Esophagus muscularis mucosa (tissue), 4 donors: Measurements from ENCODE around the gene PDP2. TPM values are rescaled to one million over a fixed set of nuclear protein-coding genes. Genes with fewer than 3 reads are reported as not detected.

Experiments used
- DNase-seq: peaks from one replicate; pipeline ENCODE4 v3.0.0-alpha.2; 2017; ENCODE audit errors: extremely low spot score
- H3K27ac ChIP-seq, 4 donors: fragments of 200-600 bp; sonication (generic); replicated peaks in 1 of 4; 1 replicate in 3 of 4; 2 replicates in 1 of 4; pipeline ENCODE4 v1.5.1; 2016 to 2019; ENCODE audit warnings: mild to moderate bottlenecking in 1 of 4
- H3K27me3 ChIP-seq, 4 donors: fragments of 200-600 bp; sonication (generic); one replicate each; pipeline versions ENCODE4 v1.5.1 to v1.6.0; 2016 to 2019
- H3K36me3 ChIP-seq, 4 donors: fragments of 200-600 bp; sonication (generic); one replicate each; pipeline ENCODE4 v1.5.1; 2016 to 2019
- H3K4me1 ChIP-seq, 4 donors: fragments of 200-600 bp; sonication (generic); one replicate each; pipeline ENCODE4 v1.5.1; 2016 to 2019
- H3K4me3 ChIP-seq, 4 donors: fragments of 200-600 bp; sonication (generic); 1 replicate in 2 of 4; 2 replicates in 2 of 4; pipeline ENCODE4 v1.5.1; 2016 to 2019; ENCODE audit warnings: mild to moderate bottlenecking in 4 of 4, moderate library complexity in 1 of 4
- H3K9me3 ChIP-seq, 4 donors: fragments of 200-600 bp; sonication (generic); 1 replicate in 3 of 4; 2 replicates in 1 of 4; pipeline ENCODE4 v1.5.1; 2016 to 2019
- EP300 ChIP-seq: sonication (generic); formaldehyde crosslinking; IDR thresholded peaks from one replicate; pipeline ENCODE4 v1.6.1; 2017; ENCODE audit warnings: antibody characterized with exemption
- POLR2A ChIP-seq: fragments of 450-650 bp; IDR thresholded peaks from one replicate; pipeline ENCODE4 v1.6.1; 2017; ENCODE audit warnings: antibody characterized with exemption, moderate library complexity, mild to moderate bottlenecking, low read depth
- POLR2AphosphoS5 ChIP-seq, 2 donors: sonication (generic); formaldehyde crosslinking; IDR thresholded peaks; one replicate each; pipeline ENCODE4 v1.6.1; 2017; ENCODE audit warnings: antibody characterized with exemption in 2 of 2
- WGBS: methylation state at CpG from one replicate; pipeline ENCODE4 v1.1.5; 2018; 5-methylcytosine and 5-hydroxymethylcytosine counted together
- intact Hi-C: fragments of 100-400 bp; cut with DNase I; formaldehyde crosslinking; loops from one replicate; pipeline ENCODE4 v1.15.1; 2023
- total RNA-seq, 4 donors: library from RNA; depleted of rRNA; stranded (reverse); fragments of >200 nt; gene quantifications; one replicate each; pipeline versions ENCODE4 v1.1.0 to v1.2.1, GENCODE V29; 2016
- TF ChIP-seq, protein P1 (sequence below), 3 experiments: fragments of 200-600 bp in 2 of 3; fragments of 450-650 bp in 1 of 3; sonication (generic) in 2 of 3; IDR thresholded peaks; one replicate each; pipeline ENCODE4 v1.5.1; 2017 to 2019; ENCODE audit warnings: antibody characterized with exemption in 3 of 3, mild to moderate bottlenecking in 2 of 3, moderate library complexity in 1 of 3

PDP2 gene
- total RNA-seq, 4 donors from 2014 or later = 5.5 to 9.3 (median 7.6) TPM

DNA sequence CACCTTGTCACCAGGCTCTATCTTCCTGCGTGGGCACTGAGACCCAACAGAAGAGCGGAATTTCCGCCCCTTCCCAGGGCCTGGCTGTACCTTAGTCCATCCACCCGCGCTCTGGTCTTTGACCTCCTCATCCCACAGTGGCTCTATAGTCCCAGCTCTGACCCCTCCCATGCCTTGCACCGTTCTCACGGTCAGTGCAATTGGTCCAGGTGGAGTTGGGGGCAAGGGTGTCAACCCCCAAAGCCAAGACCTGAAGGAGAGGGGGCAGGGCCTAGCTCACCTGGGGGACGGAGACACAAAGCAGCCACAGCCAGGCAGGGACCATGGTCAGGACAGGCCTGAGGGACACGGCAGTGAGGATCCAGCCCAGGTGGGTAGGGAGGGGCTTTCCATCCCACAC is 37.4 kb downstream of the PDP2 start:
- DNase-seq = no peak
- Histone ChIP-seq H3K36me3 (peaks cover 11 to 14% (median 13%) of the 10 kb centered on the region in 4 donors), H3K27ac (no peak overlapping the region), H3K4me1 (peaks cover 30 to 43% (median 39%) of the 10 kb centered on the region in 4 donors), H3K9me3 (no peaks in the 10 kb centered on the region), H3K27me3 (no peaks in the 10 kb centered on the region), H3K4me3 (no peak overlapping the region)
- TF ChIP-seq, protein P1, sequence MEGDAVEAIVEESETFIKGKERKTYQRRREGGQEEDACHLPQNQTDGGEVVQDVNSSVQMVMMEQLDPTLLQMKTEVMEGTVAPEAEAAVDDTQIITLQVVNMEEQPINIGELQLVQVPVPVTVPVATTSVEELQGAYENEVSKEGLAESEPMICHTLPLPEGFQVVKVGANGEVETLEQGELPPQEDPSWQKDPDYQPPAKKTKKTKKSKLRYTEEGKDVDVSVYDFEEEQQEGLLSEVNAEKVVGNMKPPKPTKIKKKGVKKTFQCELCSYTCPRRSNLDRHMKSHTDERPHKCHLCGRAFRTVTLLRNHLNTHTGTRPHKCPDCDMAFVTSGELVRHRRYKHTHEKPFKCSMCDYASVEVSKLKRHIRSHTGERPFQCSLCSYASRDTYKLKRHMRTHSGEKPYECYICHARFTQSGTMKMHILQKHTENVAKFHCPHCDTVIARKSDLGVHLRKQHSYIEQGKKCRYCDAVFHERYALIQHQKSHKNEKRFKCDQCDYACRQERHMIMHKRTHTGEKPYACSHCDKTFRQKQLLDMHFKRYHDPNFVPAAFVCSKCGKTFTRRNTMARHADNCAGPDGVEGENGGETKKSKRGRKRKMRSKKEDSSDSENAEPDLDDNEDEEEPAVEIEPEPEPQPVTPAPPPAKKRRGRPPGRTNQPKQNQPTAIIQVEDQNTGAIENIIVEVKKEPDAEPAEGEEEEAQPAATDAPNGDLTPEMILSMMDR (IDR thresholded peaks at IDR 0.05) = no peak
- 78% methylated on average over 9 of the region's 9 CpGs for WGBS
- intact Hi-C loops = no loop called here

GRCh38 chr16:66918355-66918754 is 38.0 kb downstream of the PDP2 start:
- Histone ChIP-seq H3K27me3 (no peaks in the 10 kb centered on the region), H3K9me3 (no peaks in the 10 kb centered on the region), H3K27ac (no peak overlapping the region), H3K36me3 (peaks cover 11 to 15% (median 13%) of the 10 kb centered on the region in 4 donors), H3K4me1 (peaks cover 34 to 49% (median 45%) of the 10 kb centered on the region in 4 donors), H3K4me3 (no peak overlapping the region)
- DNase-seq = no peak
- WGBS = 89% methylated on average over 6 of the region's 6 CpGs
- TF ChIP-seq, protein P1 (IDR thresholded peaks at IDR 0.05) = no peak
- no peak for TF ChIP-seq EP300
- TF ChIP-seq POLR2AphosphoS5 (IDR thresholded peaks at IDR 0.05) = no peak
- TF ChIP-seq POLR2A = no peak
- intact Hi-C loops = no loop called here

GRCh38 chr16:66918803-66919568 is 38.7 kb downstream of the PDP2 start, which contains the start of gene CDH16:
Gene CDH16, minus strand, starts transcription at chr16:66918885. Its CDS starts 820 bp downstream, at chr16:66918065.
- DNase-seq = no peak
- Histone ChIP-seq H3K4me1 (peaks cover 39 to 55% (median 52%) of the 10 kb centered on the region in 4 donors), H3K9me3 (no peaks in the 10 kb centered on the region), H3K4me3 (no peak within 1 kb of the TSS), H3K36me3 (peaks cover 11 to 21% (median 13%) of the 10 kb centered on the region in 4 donors), H3K27ac (peak within 1 kb of the TSS in 3 of 4 donors; percentile 92 to 95 (median 94)), H3K27me3 (peaks cover 0 to 2% (median 0%) of the 10 kb centered on the region in 4 donors)
- 69% methylated on average over 6 of the region's 7 CpGs for WGBS
- intact Hi-C loops = no loop called here
- no peak for TF ChIP-seq POLR2AphosphoS5 (IDR thresholded peaks at IDR 0.05)
- TF ChIP-seq, protein P1 (IDR thresholded peaks at IDR 0.05) = no peak
- no peak for TF ChIP-seq EP300
- TF ChIP-seq POLR2A = no peak

GRCh38 chr16:66919569-66920298 is 39.4 kb downstream of the PDP2 start:
- peaks cover 11 to 26% (median 13%) of the 10 kb centered on the region in 4 donors for H3K36me3 ChIP-seq
- H3K9me3 ChIP-seq = no peaks in the 10 kb centered on the region
- TF ChIP-seq POLR2AphosphoS5 (IDR thresholded peaks at IDR 0.05) = no peak
- TF ChIP-seq POLR2A = no peak
- TF ChIP-seq, protein P1 (IDR thresholded peaks at IDR 0.05) = no peak
- TF ChIP-seq EP300 = no peak
- H3K4me1 ChIP-seq = peaks cover 39 to 63% (median 59%) of the 10 kb centered on the region in 4 donors
- H3K27me3 ChIP-seq = peaks cover 0 to 3% (median 0%) of the 10 kb centered on the region in 4 donors
- no peak for DNase-seq
- WGBS = 71% methylated on average over 3 of the region's 5 CpGs
- H3K4me3 ChIP-seq = no peak overlapping the region
- H3K27ac ChIP-seq = peak overlapping the region in 3 of 4 donors; percentile 92 to 95 (median 94)
- intact Hi-C loops = no loop called here
